Measurements from ENCODE around the gene RAB1A.

- TF ChIP-seq CTCF (conservative IDR thresholded peaks at IDR 0.05) = no peak
- no peak for TF ChIP-seq EZH2 (IDR thresholded peaks at IDR 0.05; ENCODE audit: low read depth)
Measured at GRCh38 chr2:65046633-65047407, 83.1 kb downstream of the RAB1A start.
